Fibroblast of skin of right quadriceps (primary cell): ENCODE results near the gene ARL6IP5.

Source experiments
- DNase-seq: peaks from one replicate; pipeline ENCODE4 v3.0.0-alpha.2; 2013

ARL6IP5 gene

GRCh38 chr3:69085833-69086722 lies 1.3 kb downstream of the ARL6IP5 start:
- peak; percentile 95 for DNase-seq

GRCh38 chr3:69087030-69087791 lies 2.5 kb downstream of the ARL6IP5 start:
- no peak for DNase-seq

- DNase-seq = peak; percentile 45
Observed at GRCh38 chr3:69088063-69088462, 3.3 kb downstream of the ARL6IP5 start.

- peak; percentile 78 for DNase-seq
Observed at GRCh38 chr3:69090021-69090420, 5.3 kb downstream of the ARL6IP5 start.

GRCh38 chr3:69091389-69092029 lies 6.8 kb downstream of the ARL6IP5 start:
- DNase-seq = no peak

GRCh38 chr3:69092030-69092516 lies 7.3 kb downstream of the ARL6IP5 start:
- DNase-seq = no peak

GRCh38 chr3:69094467-69095205 lies 9.9 kb downstream of the ARL6IP5 start:
- DNase-seq = peak; percentile 62

GRCh38 chr3:69095636-69096035 lies 10.9 kb downstream of the ARL6IP5 start:
- no peak for DNase-seq

GRCh38 chr3:69096299-69096698 lies 11.6 kb downstream of the ARL6IP5 start:
- no peak for DNase-seq

GRCh38 chr3:69097407-69098086 lies 12.8 kb downstream of the ARL6IP5 start:
- no peak for DNase-seq

GRCh38 chr3:69099576-69099975 lies 14.8 kb downstream of the ARL6IP5 start:
- DNase-seq = no peak

GRCh38 chr3:69102384-69102783 lies 17.6 kb downstream of the ARL6IP5 start:
- no peak for DNase-seq

- no peak for DNase-seq
Observed at GRCh38 chr3:69103123-69103522, 18.4 kb downstream of the ARL6IP5 start.

GRCh38 chr3:69104586-69104985 lies 19.8 kb downstream of the ARL6IP5 start:
- DNase-seq = no peak

- DNase-seq = no peak
Observed at GRCh38 chr3:69105320-69105719, 20.6 kb downstream of the ARL6IP5 start.

GRCh38 chr3:69107841-69108240 lies 23.1 kb downstream of the ARL6IP5 start:
- no peak for DNase-seq

GRCh38 chr3:69108811-69109210 lies 24.1 kb downstream of the ARL6IP5 start:
- DNase-seq = no peak

- no peak for DNase-seq
Observed at GRCh38 chr3:69110941-69111546, 26.3 kb downstream of the ARL6IP5 start.

- no peak for DNase-seq
Observed at GRCh38 chr3:69113536-69113935, 28.8 kb downstream of the ARL6IP5 start.

- peak; percentile 35 for DNase-seq
Observed at GRCh38 chr3:69115731-69116130, 31.0 kb downstream of the ARL6IP5 start.

- DNase-seq = no peak
Observed at GRCh38 chr3:69116162-69116561, 31.4 kb downstream of the ARL6IP5 start.

GRCh38 chr3:69116897-69117296 lies 32.2 kb downstream of the ARL6IP5 start:
- no peak for DNase-seq
